H1 (cell line): ENCODE results near the gene ADSS2. TPM values are rescaled to one million over a fixed set of nuclear protein-coding genes. Genes with fewer than 3 reads are reported as not detected.

Source experiments
- CBX8 ChIP-seq: fragments of 300-800, 300-1000 bp; sonication (generic); IDR thresholded peaks from 2 replicates; pipeline ENCODE4 v1.7.1; 2016; ENCODE audit warnings: low read depth, low read length, borderline replicate concordance
- CEBPB ChIP-seq: IDR thresholded peaks from 2 replicates; pipeline ENCODE4 v1.6.1; 2012; ENCODE audit warnings: low read depth, low read length
- EP300 ChIP-seq, 2 experiments: IDR thresholded peaks; 1 replicate in 1 of 2; 2 replicates in 1 of 2; pipeline ENCODE4 v1.6.1; 2011 to 2012; ENCODE audit warnings: low read depth in 2 of 2, low read length in 2 of 2, mild to moderate bottlenecking in 2 of 2, borderline replicate concordance in 1 of 2, inconsistent platforms in 1 of 2, moderate library complexity in 1 of 2
- EZH2 ChIP-seq: fragments of 200-600 bp; sonication (generic); IDR thresholded peaks from 2 replicates; pipeline ENCODE4 v1.7.1; 2012; ENCODE audit warnings: low read depth, mild to moderate bottlenecking, moderate library complexity, low read length, inconsistent platforms; ENCODE audit not compliant: severe bottlenecking
- HDAC2 ChIP-seq, 2 experiments: fragments of 300-600 bp in 1 of 2; sonication (generic) in 1 of 2; IDR thresholded peaks; 2 replicates each; pipeline ENCODE4 v1.6.1; 2011 to 2012; ENCODE audit warnings: low read depth in 2 of 2, low read length in 2 of 2, mild to moderate bottlenecking in 2 of 2, moderate library complexity in 2 of 2, borderline replicate concordance in 1 of 2, inconsistent platforms in 1 of 2
- SAP30 ChIP-seq: fragments of 300-600 bp; sonication (generic); IDR thresholded peaks from 2 replicates; pipeline ENCODE4 v1.7.1; 2012; ENCODE audit warnings: low read length, moderate library complexity, mild to moderate bottlenecking, inconsistent platforms; ENCODE audit not compliant: insufficient read depth, insufficient replicate concordance
- TBP ChIP-seq: IDR thresholded peaks from 2 replicates; pipeline ENCODE4 v1.6.1; 2011; ENCODE audit warnings: low read depth, low read length, improper control_type of control experiment
- polyA plus RNA-seq, 7 experiments: library from polyadenylated mRNA; depleted of rRNA in 3 of 7; stranded (reverse) in 5 of 7; unstranded in 2 of 7; fragments of >200 nt in 5 of 7; fragments of 200-250 nt in 2 of 7; gene quantifications; 1 replicate in 5 of 7; 2 replicates in 1 of 7; 4 replicates in 1 of 7; pipeline versions ENCODE4 v1.2.1 to v1.2.3, GENCODE V29; 2011 to 2013; ENCODE audit warnings: missing spikeins in 2 of 7, mixed read lengths in 2 of 7
- total RNA-seq: library from RNA; stranded (reverse); fragmentation: NEBNext Ultra II Directional; extraction: Animal tissue kit (Norgen Biotek cat#: 25700); gene quantifications from 2 replicates; pipeline ENCODE4 v1.2.1, GENCODE V29; 2021
- TF ChIP-seq, protein P1 (sequence below): fragments of 300-600 bp; sonication (generic); IDR thresholded peaks from 2 replicates; pipeline ENCODE4 v1.7.1; 2012; ENCODE audit warnings: low read length, moderate library complexity, mild to moderate bottlenecking, inconsistent platforms; ENCODE audit not compliant: insufficient replicate concordance

ADSS2 gene
- total and polyA plus RNA-seq, 2 of the 8 experiments (the other 6 are each of a cell fraction or from before 2014, with no cell fraction given): 29.8 to 108 TPM

DNA sequence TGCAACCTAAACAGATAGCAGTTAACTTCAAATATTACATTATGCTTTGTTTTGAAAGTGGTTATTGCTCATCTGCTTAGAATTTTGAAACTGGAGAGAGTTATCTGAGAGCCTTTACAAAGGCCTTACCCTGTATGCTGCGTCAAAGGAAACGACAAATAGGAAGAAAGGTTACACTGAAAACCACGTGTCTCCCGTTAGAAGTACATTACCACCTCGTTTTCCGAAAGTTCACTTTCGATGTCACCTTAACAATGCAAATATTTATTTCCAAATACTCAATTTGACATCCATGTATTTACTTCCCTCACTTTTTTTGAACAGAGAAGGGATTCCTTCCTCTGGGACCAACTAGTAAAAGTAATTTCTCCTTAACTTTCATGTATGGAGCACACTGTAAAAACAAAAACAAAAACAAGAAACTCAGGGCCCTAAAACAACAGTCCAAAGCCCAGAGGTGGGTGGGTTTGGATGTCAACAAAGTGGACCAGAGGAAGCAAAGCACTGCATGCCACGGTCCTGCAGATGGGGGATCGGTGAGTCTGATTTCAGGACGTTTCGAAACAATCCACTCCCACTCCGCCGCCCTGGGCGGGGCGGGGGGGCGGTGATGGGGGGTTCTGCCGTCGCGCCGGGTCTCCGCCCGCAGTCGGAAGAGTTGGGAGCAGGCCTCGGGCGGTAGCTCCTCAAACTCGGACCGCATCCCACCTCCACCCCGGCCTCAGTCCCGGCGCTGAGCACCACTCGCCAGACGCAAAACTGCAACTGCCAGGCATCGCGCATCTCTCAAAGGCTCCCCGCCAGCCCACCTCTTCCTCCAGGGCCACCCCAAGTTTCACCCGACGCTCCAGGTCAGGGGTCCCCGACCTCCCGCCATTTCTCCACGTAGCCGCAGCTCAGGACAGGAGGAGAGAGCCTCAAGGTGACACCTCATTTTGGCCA lies 841 bp downstream of the ADSS2 start (continued):
- TF ChIP-seq EP300 (IDR thresholded peaks at IDR 0.05; ENCODE audit: borderline replicate concordance in 1 of 2, low read depth in 2 of 2, low read length in 2 of 2) (no peak), EZH2 (no peak), CBX8 (no peak), CEBPB (no peak), TBP (peak; percentile 18; the same call in 1 of the 2 replicates), SAP30 (peak; percentile 68), HDAC2 (IDR thresholded peaks at IDR 0.05; ENCODE audit: borderline replicate concordance in 1 of 2, low read depth in 2 of 2, low read length in 2 of 2) (0 out of 4 replicates have a peak, but pooled peaks of 1 of the 2 experiments have one; percentile 23)
- TF ChIP-seq, protein P1, sequence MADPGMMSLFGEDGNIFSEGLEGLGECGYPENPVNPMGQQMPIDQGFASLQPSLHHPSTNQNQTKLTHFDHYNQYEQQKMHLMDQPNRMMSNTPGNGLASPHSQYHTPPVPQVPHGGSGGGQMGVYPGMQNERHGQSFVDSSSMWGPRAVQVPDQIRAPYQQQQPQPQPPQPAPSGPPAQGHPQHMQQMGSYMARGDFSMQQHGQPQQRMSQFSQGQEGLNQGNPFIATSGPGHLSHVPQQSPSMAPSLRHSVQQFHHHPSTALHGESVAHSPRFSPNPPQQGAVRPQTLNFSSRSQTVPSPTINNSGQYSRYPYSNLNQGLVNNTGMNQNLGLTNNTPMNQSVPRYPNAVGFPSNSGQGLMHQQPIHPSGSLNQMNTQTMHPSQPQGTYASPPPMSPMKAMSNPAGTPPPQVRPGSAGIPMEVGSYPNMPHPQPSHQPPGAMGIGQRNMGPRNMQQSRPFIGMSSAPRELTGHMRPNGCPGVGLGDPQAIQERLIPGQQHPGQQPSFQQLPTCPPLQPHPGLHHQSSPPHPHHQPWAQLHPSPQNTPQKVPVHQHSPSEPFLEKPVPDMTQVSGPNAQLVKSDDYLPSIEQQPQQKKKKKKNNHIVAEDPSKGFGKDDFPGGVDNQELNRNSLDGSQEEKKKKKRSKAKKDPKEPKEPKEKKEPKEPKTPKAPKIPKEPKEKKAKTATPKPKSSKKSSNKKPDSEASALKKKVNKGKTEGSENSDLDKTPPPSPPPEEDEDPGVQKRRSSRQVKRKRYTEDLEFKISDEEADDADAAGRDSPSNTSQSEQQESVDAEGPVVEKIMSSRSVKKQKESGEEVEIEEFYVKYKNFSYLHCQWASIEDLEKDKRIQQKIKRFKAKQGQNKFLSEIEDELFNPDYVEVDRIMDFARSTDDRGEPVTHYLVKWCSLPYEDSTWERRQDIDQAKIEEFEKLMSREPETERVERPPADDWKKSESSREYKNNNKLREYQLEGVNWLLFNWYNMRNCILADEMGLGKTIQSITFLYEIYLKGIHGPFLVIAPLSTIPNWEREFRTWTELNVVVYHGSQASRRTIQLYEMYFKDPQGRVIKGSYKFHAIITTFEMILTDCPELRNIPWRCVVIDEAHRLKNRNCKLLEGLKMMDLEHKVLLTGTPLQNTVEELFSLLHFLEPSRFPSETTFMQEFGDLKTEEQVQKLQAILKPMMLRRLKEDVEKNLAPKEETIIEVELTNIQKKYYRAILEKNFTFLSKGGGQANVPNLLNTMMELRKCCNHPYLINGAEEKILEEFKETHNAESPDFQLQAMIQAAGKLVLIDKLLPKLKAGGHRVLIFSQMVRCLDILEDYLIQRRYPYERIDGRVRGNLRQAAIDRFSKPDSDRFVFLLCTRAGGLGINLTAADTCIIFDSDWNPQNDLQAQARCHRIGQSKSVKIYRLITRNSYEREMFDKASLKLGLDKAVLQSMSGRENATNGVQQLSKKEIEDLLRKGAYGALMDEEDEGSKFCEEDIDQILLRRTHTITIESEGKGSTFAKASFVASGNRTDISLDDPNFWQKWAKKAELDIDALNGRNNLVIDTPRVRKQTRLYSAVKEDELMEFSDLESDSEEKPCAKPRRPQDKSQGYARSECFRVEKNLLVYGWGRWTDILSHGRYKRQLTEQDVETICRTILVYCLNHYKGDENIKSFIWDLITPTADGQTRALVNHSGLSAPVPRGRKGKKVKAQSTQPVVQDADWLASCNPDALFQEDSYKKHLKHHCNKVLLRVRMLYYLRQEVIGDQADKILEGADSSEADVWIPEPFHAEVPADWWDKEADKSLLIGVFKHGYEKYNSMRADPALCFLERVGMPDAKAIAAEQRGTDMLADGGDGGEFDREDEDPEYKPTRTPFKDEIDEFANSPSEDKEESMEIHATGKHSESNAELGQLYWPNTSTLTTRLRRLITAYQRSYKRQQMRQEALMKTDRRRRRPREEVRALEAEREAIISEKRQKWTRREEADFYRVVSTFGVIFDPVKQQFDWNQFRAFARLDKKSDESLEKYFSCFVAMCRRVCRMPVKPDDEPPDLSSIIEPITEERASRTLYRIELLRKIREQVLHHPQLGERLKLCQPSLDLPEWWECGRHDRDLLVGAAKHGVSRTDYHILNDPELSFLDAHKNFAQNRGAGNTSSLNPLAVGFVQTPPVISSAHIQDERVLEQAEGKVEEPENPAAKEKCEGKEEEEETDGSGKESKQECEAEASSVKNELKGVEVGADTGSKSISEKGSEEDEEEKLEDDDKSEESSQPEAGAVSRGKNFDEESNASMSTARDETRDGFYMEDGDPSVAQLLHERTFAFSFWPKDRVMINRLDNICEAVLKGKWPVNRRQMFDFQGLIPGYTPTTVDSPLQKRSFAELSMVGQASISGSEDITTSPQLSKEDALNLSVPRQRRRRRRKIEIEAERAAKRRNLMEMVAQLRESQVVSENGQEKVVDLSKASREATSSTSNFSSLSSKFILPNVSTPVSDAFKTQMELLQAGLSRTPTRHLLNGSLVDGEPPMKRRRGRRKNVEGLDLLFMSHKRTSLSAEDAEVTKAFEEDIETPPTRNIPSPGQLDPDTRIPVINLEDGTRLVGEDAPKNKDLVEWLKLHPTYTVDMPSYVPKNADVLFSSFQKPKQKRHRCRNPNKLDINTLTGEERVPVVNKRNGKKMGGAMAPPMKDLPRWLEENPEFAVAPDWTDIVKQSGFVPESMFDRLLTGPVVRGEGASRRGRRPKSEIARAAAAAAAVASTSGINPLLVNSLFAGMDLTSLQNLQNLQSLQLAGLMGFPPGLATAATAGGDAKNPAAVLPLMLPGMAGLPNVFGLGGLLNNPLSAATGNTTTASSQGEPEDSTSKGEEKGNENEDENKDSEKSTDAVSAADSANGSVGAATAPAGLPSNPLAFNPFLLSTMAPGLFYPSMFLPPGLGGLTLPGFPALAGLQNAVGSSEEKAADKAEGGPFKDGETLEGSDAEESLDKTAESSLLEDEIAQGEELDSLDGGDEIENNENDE: no peak
